HT1080 (cell line): Measurements from ENCODE around the gene AHRR. TPM values are rescaled to one million over a fixed set of nuclear protein-coding genes. Genes with fewer than 3 reads are reported as not detected.

Experiments used
- DNase-seq: peaks from one replicate; pipeline ENCODE4 v3.0.0-alpha.2; 2015; ENCODE audit warnings: low read depth
- total RNA-seq: library from RNA; depleted of rRNA; stranded (reverse); fragments of >200 nt; shearing (Covaris generic); gene quantifications from 2 replicates; pipeline ENCODE4 v1.2.3, GENCODE V29; 2014

Gene AHRR
- total RNA-seq, 1 experiment from 2014 or later = 2.4 TPM

DNA sequence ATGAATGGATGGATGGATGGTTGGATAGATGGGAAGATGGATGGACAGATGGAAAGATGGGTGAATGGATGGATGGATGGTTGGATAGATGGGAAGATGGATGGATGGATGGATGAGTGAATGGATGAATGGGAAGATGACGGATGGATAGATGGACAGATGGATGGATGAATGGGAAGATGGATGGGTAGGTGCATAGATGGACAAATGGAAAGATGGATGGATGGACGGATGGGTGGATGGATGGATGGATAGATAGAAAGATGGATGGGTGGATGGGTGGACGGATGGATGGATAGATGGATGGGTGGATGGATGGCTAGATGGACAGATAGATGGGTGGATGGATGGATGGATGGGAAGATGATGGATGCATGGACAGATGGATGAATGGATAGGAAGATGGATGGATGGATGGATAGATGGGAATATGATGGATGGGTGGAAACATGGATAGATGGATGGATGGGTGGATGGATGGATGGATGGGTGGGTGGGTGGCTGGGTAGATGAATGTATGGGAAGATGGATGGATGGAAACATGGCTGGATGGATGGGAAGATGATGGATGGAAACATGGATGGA, 105.0 kb downstream of the AHRR start:
- DNase-seq = no peak

DNA sequence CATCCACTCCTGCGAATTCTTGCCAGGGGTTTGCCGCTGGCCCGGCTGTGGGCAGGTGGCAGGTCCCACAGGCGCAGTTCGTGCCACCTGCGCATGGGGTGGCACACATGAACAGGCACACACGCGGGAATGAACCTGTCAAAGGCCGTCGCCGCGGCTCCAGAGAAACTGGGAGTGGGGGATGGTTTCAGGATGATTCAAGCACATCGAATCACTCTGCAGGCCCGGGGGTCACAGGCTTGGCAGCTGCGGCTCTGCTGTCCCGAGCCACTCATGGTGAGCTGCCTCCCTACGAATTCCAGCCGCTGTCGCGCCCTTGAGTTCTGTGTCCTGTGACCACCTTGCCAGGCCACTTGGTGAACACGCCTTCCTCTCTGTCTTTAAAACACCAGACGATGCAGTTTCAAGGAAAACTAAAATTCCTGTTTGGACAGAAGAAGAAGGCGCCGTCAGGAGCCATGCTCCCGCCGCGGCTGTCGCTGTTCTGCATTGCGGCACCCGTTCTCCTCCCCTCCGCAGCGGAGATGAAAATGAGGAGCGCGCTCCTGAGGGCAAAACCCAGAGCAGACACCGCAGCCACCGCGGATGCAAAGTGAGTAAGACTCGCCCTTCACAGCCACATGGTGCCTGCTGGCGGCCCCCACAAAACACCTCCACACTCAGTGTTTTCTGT, 106.0 kb downstream of the AHRR start:
- no peak for DNase-seq

DNA sequence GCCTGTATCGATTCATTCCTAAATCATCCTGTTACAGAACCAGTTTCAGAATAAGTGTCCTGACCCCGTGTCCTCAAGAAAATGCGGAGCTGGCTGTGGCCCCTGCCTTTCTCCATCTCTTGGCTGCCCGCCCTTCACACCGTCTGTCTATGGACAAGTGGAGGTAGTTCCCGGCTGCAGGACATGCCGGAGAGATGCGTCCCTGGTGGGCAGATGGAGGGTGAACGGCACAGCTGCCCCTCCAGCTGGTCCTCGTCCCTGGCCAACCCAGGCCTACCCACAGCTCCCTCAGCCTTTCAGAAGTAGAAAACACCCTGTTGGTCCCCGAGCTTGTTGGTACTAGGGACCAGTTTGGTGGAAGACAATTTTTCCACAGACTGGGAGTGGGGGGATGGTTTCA, 106.7 kb downstream of the AHRR start:
- DNase-seq = no peak

DNA sequence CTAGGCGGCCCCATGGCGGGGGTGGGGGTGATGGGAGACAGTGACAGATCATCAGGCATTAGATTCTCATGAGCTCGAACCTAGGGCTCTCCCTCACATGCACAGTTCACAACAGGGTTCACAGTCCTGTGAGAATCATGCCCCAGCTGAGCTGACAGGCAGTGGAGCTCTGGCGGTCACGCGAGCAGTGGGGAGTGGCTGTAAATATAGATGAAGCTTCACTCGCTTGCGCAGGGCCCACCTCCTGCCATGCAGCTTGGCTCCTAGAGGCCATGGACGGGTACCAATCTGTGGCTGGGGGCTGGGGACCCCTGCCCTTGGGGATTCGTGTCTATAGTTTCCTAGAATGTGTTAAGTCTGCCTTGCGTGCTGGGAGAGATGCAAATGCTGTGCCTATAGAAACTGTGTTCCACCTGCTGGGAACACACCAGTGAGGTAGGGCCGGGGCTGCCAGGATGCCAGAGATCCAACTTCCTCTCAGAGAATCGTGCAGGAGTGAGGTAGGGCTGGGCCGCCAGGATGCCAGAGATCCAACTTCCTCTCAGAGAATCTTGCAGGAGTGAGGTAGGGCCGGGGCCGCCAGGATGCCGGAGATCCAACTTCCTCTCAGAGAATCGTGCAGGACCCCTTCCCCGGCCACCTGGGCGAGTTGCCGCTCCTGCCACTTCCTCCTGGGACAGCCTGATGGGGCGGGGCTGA, 107.4 kb downstream of the AHRR start:
- no peak for DNase-seq

DNA sequence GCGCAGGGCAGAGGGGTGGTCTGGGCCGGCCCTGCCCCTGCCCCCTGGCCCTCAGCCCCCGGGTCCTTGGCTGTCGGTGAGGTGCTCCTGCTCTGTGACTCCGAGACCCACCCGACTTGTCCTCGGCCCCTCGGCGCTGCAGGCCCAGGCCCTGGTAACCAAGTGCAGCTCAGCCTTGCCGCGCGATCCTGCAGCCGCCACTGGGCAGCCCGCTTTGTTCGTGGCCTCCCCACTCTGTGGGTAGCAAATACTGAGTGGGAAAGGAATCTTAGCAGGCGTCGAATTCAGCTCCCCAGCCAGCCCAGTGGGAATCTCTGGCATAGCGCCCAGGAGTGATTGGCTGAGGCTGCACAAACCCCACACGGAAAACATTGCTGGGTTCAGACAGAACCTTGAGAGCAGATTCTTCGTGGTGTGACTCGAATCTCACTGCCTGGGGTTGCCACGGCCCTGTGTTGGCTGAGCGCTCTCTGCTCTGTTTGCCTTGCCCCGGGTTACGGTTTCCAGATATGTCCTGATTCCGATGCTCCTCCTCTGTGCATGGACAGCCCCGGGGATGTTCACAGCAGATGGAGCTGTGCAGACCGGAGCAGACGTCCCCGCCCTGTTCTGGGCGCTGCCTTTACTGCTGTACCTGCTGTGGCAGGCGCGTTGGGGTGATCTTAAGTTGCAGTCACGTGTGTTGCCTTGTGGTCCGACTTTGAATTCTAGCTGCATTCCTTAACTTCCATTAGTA, 108.1 kb downstream of the AHRR start:
- DNase-seq = no peak

DNA sequence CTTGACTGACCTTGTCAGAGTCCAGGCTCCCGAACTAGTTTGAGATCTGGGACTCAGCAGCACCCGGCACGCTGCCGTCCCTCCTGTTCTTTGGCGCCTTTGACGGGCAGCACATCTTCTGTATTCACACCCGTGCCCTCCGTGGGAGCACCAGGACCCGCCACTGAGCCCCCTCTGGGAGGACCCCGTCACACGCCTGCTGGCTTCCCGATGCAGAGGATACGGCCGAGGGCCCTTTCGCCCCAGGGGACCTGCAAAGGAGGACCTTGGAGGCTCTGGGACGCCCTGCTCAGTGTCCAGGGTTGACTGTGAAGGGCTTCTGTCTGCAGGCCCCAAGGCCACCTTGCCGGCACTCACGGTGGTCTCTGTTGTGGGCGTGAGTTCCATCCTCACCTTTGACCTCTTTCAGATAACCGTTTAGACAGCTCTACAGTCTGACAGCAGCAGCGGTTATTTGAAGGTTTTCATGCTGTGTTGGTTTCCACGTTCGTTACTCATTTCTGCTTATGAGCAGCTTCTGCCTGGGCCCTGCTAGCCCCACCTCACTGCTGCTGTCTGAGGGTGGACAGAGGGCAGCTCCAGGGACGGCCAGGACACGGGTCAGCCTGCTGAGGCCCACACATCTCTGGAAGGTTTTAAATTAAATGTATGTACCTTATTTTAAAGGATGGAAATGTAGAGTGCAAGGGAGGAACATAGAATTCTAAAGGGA, 108.9 kb downstream of the AHRR start:
- DNase-seq = no peak

DNA sequence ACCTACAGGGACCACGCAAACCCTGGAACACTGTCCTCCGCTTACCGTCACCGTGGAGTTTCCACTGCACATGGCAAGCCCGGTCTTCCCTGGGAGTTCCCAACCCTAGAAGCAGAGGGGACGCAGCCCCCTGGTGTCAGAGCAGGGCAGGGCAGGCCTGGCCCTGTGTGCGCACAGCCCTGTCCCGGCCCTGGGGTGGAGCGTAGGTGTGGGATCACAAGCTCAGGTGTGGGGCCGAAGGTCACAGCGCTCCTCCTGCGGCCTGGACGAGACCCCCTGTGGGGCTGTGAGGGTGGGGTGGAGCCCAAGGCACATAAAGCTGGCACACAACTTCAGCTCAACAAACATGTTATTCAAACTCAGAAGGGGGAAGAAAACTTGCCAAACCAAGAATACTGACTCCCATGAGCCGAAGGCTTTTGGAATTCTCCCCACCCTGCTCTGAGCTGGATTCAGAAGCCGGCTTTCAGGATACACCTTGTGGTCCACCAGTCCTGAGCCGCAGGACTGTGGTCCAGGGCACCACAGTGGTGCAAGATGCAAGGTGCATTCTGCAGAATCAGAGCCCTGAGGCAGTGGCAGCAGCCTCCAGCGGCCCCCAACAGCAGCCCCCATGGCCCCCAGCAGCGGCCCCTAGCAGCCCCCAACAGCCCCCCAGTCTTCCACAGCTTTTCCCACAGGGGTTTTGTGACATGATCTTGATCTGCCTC, 109.6 kb downstream of the AHRR start:
- DNase-seq = peak; percentile 47

DNA sequence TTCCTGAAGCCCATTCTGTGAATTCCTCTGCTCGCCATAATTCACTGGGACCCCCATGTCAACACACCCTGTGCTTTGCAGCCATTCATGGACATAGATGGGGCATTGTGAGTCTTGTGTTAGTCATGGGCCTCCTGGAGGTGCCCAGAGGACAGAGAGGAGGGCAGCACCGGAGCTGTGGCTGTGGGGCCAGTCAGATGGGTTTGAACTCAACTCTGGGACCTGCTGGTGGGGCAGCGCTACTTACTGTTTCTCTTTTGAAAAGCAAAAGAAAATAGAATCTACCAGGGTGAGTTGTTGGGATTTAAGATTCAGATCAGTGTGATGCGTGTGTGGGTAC, 110.2 kb downstream of the AHRR start:
- DNase-seq = no peak

DNA sequence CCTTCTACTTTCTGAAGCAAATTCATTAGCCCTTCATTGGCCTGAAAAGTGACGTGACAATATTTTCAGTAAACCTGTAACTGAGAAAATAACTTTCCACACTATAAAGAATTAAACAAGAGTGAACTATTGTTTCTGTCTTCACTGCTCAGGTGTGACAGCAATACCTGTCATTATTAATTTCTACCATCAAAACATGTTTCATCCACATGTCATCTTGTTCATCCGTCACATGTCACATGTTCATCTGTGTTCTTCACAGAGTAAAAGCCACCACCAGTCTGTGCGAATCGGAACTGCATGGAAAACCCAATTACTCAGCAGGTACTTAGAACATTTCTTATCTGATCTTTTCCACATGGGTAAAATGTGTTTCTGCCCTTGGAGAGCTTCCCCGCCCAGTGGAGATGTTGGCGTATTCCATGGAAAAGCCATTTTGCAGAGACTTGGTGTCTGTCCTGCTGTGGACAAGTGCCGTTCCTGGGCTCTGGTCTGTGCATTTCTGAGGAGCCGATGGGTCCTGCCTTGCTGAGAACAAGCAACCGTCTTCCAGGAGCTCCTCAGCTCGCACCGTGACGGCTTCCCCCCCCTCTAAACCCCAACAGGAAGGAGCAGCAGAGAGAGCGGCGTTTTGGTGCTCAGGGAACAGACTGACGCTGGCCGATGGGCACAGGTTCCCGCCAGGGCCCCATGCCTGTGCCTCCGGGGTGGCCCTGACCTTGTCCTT, 110.8 kb downstream of the AHRR start:
- DNase-seq = no peak

DNA sequence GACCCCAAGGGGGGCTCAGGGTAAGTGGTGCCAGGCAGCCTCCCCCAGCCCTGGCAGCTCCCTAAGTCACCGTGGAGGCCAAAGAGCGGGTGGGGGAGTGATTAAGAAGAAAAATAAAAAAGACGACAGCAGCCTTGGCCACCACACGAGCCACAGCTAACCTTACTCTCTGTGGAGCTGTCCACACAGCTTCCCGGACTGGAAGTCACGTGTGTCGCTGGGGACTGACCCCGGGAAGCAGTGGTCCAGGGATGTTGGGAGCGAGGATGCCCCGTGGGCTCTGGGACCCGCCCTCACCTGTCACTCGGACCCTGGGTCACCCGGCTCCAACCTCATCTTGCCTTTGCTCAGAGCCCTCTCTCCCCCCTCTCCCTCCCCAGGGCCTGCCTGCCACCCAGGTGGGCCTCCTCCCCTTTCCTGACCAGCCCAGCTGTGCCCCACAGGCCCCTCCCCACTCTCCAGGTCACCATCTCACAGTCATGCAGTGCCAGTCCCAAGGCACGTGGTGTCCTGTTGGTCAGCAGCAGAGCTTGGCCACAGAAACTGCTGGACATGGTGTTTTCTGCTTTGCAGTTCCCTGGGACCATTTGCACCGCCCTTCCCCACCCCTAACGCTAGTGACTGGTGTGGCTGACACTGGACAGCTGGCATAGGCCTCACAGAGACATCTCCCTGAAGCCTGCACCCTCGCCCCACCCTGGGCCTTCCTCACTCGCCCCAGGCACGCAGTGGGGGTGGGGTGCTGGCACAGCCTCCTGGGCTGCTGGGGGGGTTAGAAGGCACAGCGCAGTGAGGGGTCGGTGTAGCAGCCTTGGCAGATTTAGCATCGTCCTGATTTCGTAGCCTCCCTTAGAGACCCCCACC, 111.6 kb downstream of the AHRR start:
- no peak for DNase-seq

DNA sequence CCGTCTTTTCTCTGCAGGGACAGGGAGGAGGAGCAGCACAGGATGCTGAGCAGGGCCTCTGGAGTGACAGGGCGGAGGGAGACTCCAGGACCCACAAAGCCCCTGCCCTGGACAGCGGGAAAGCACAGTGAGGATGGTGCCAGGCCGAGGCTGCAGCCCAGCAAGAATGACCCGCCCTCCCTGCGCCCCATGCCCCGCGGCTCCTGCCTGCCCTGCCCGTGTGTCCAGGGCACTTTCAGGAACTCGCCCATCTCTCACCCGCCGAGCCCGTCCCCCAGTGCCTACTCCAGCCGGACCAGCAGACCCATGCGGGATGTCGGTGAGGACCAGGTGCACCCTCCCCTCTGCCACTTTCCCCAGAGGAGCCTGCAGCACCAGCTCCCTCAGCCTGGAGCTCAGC, 112.3 kb downstream of the AHRR start:
- no peak for DNase-seq

DNA sequence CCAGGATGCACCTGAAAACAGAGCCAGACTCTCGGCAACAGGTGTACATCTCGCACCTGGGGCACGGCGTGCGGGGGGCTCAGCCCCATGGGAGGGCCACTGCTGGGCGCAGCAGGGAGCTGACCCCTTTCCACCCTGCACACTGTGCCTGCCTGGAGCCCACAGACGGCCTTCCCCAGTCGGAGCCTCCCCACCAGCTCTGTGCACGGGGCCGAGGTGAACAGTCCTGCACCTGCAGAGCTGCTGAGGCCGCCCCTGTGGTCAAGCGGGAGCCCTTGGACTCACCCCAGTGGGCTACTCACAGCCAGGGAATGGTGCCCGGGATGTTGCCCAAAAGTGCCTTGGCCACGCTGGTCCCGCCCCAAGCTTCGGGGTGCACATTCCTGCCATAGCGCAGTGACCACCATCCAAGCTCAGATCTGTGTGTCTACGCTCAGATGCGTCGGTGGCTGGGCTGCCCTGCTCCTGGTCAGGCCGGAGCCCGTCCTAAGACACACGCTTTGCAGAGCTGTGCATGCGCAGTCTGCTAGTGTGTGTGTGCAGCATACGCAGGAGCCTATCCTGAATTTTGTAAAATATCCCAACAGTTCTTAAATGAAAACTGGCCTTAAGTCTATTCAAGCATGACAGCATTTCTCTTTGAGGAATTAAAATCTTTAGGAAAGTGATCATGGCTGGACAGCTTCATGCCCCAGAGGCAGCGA, 113.1 kb downstream of the AHRR start:
- no peak for DNase-seq

DNA sequence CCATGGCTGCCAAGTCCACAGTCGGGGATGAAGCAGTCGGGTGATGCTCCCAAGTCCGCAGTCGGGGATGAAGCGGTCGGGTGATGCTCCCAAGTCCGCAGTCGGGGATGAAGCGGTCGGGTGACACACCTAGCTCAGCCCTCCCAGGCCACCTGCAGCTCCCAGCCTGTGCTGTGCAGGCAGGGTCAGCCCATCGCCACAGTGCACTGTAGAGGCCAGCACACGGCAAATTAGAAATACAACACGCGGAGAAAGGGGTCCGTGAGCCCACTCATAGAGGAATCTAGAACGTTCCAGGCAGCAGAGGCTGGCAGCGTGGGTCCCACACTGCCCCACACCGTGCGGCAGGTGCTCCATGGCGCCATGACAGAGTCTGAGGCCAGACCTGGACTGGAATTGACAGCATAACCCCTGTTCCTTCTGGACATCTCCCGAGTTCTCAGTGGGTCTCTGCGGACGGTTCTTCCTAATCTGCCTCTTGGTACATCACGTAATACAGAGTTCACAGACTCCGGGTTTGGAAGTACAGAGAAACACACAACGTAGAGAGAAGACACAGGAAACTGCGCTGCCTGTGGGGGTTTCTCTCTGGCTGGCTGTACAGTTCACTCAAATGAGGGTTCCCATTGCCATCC, 113.8 kb downstream of the AHRR start:
- no peak for DNase-seq

DNA sequence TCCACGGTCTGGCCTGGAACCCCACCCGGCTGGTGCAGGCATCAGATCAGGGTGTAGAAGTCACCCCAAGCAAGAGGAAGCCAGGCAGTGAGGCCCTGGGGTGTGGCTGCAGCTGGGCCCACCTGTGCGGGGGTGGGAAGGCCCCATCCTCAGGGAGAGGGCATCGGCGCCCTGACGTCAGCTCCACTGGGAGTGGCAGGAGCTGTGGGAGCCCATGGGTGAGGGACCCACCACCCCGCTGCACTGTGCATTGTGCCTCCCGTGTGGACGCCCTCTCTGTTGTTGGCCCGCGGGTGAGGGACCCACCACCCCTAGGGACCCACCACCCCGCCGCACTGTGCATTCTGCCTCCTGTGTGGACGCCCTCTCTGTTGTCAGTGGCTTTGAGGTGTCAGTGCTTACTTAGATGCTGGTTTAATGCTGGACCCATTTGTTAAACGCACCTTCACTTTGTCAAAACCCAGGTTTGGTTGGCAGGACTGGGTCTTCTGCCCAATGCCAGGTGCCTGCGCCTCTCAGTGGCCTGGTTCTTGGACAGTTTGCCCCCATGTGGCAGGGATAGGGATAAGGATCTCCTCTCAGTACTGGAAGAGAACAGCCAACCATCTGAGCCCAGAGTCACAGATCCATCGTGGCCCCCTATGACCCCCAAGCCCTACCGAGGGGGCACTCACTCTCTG, 114.6 kb downstream of the AHRR start:
- no peak for DNase-seq

DNA sequence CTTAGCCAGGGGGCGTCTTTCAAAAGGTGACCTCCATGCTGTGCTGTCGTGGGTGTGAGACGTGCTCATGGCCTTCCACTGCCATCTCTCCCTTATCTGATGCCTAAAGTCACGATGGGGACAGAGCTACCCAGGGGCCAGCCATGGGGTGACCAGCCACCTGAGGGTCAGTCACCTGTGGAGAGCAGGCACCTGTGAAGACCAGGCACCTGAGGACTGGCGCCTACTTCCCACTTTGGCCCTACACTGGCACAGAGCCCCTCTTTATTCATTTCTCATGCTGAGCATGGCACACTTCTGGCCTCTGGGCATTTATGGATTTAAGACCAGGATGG, 115.1 kb downstream of the AHRR start:
- no peak for DNase-seq

DNA sequence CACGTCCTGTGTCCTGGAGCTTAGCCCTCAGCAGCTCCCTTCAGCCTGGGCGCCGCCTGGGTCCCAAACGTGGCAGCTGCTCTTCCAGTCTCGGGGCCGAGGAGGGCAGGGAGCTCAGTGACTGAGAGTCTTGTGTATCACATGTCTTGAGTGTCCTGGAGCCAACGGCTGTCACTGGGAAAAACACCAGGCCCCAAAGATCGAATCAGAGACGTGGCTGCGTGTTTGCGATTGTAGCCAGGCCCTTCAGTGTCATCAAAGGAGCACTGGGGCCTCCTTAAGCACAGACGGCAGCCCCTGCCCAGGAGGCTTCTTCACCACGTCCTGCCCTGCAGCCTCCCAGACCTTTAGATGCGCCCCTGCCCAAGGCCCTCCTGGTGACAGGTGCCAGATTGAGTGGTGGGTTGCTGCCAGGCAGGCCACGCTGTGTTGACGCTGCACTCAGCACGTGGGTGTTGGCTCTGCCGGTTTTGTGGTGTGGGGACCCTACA, 115.8 kb downstream of the AHRR start:
- no peak for DNase-seq

DNA sequence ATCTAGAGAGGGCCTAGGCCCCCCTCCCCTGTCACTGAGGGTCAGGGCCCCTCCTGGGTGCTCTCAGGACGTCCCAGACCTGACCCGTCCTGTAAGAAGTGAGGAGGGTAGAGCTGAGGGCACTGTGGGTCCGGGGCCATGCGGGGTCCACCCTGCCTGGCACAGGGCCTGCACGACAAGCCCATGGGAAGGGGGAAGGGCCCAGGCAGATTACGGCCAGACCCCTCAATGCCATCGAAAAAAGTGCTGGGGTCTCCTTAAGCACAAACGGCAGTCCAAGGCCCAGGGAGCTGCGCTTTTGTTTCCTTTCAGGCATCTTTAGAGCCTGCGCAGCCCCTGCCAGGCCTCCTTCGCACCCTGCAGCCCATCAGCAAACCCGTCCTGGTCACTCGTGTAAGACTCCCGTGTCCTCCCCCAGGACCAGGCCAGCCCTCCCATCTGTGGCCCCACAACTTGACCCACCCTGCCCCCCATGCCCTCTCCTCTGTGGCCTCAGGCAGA, 117.0 kb downstream of the AHRR start:
- no peak for DNase-seq
